ENCODE data around the gene AMIGO2.
"Not testable (repeated sequence)": the region's sequence is repeated elsewhere in the genome, so short reads cannot be mapped to it uniquely, and the experiment has no call there.

The AMIGO2 gene, protein sequence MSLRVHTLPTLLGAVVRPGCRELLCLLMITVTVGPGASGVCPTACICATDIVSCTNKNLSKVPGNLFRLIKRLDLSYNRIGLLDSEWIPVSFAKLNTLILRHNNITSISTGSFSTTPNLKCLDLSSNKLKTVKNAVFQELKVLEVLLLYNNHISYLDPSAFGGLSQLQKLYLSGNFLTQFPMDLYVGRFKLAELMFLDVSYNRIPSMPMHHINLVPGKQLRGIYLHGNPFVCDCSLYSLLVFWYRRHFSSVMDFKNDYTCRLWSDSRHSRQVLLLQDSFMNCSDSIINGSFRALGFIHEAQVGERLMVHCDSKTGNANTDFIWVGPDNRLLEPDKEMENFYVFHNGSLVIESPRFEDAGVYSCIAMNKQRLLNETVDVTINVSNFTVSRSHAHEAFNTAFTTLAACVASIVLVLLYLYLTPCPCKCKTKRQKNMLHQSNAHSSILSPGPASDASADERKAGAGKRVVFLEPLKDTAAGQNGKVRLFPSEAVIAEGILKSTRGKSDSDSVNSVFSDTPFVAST

DNA sequence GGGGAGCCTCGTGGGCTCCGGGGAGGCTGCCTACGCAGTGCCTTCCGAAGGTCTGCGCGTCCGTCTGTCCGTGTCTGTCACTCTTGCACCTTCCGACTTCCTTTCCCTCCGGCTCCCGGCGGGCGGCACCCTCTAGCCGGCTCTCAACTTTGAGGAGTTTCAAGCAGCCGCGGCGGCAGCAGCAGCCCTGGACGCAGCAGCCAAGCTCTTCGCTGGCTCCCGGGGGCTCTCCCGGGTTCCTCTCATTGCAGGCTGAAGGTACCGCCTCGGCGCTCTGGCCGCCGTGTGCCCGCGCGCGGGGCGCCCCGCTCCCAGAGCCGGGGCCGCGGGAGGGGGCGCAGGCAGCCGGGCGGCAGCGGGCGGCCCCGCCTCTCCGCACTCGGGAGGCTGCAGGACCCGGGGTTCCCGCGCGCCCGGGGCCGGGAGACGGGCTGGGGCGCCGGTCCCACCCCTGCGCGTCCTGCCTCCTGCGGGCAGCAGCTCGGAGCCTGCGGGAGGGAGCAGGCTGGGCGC lies at the start of gene AMIGO2, which contains the start of gene PCED1B:
TSS of gene AMIGO2 (minus strand) at position 492 of the 513 bp plus-strand sequence. CDS start 957 bp downstream, outside the sequence.
TSS of gene PCED1B (plus strand) at position 154 of the 513 bp plus-strand sequence. CDS start 155,443 bp downstream, outside the sequence.
- DNase-seq = peak; percentile 17

DNA sequence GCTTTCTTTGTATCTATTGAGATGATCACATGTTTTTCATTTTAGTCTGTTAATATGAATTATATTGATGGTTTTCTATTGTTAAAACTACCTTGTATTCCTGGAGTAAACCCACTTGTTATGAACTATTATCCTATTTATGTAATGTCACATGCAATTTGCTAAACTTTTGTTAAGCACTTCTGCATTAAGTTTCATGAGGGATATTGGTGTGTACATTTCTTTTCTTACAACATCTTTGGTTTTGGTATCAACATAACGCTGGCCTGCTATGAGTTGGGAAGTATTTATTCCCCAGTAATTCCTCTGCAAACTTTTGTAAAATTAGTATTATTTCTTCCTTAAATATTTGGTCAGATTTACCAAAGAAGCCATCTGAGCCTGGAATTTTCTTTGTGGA lies 46.5 kb upstream of the AMIGO2 start:
- no peak for DNase-seq

DNA sequence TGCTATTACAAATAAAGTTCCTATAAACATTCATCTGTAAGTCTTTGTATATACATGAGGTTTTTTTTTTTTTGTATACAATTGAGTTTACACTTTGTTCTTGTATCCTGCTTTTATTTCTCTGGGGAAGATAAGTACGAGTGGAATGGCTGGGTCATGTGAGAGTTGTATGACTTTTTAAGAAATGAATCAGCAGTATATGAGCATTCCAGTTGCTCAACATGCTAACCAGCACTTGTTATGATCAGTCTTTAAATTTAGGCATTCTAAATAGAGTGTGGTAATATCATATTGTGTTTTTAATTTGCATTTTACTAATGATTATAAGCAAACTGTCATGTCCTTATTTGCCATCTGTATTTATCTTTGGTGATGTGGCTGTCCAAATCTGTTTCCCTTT lies 44.7 kb upstream of the AMIGO2 start:
- DNase-seq = no peak

DNA sequence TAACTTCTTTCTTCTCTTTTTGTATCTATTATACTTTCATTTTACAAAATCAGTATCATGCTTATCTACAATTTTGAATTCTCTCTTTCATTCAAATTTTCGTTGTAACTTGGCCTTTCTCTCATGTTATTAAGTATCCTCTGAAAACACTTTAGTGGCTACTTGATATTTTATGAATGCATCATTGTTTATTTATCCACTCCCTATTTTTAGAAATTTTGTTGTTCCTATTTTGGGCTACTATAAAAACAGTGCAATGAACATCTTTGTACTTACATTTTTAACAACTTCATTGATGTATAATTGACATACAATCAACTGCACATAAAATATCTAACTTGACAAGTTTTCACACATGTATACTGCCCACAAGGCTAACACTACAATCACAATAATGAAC lies 44.0 kb upstream of the AMIGO2 start:
- no peak for DNase-seq

DNA sequence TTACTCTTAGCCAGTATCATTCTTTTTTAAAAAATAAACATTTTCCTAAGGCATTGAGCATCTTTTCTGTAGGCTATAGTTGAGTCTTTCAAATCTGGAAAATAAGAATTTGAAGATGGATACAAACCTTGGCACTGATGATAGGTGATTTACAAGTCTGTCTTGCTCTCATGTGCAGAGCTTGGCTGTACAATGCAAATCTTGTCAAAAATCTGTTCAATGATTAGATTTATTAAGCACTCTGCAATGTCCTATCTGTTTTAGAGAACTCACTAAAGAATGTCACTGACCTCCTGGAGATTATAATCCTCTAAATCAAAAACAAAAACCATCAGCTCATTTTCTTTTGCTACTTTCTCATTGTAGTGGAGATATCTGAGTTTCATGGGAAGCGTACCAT lies 42.8 kb upstream of the AMIGO2 start:
- DNase-seq = no peak

DNA sequence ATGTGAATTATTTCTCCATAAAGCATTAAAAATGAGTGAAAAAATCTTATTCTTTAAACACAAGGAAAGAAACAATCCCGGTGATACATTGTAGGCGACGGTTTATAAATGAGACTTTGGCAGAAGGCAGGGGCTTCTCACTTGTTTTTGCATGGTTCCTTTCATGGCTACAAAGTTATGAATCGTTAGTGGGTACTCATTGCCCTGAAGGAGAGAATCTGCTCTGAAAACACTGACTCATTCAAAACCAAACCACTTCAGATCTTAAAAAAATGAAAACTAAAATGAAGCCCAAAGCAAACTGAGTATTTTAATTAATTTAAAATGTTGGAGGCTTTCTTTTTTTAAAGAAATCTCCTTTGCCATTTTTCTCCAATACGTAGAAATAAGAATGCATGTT lies 41.4 kb upstream of the AMIGO2 start:
- no peak for DNase-seq

DNA sequence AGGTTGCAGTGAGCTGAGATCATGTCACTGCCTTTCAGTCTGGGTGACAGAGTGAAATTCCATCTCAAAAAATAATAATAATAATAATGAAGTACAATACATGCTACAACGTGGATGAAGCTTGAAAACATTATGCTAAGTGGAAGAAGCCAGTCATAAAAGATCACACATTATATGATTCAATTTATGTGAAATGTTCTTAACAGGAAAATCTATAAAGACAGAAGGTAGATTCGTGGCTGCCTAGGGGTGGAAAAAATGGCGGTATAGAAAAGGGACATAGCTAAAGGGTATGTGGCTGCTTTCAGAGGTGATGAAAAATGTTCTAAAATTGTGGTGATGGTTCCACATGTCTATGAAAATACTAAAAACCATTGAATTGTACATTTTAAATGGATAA lies 41.0 kb upstream of the AMIGO2 start:
- DNase-seq = no peak

DNA sequence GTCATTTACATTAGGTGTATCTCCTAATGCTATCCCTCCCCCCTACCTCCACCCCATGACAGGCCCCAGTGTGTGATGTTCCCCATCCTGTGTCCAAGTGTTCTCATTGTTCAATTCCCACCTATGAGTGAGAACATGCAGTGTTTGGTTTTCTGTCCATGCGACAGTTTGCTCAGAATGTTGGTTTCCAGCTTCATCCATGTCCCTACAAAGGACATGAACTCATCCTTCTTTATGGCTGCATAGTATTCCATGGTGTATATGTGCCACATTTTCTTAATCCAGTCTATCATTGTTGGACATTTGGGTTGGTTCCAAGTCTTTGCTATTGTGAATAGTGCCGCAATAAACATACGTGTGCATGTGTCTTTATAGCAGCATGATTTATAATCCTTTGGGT lies 37.5 kb upstream of the AMIGO2 start:
- DNase-seq = not testable (repeated sequence)

DNA sequence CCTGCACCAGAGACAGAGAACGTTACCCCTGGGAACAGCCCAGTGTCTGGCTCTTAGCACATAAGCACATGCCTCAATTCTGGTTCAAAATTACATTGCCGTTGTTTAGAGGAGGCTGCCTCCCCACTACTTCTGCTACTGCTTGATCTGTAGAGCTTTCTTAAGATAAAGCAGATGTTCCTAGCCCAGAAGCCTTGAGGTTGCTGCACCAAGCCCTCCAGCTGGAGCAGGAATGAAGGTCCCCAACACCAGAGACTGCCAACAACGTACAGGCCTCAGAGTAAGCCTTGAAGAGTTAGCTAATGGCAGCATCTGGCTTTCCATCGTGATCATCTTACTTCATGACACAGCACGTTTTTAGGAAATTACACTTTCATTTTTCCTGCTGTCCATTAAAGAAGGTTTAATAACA lies 34.7 kb upstream of the AMIGO2 start:
- no peak for DNase-seq

DNA sequence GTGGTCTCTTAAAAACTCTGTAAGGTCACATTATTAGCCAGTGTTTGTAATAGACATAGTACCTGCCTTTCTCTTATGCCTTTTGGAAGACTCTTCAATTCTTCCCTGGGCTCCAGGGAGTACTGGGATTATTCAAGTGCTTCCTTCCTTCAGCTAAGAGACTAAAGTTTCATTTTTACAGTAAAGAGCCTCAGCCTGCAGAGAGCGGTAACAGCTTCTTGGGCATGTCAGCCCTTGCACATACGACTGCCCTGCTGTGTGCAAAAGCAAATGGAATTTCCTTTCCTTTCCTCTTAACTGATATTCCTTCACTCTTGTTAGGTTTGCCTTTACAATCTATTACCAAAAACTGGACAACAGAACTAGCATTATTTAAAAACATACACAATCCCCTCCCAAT lies 32.9 kb upstream of the AMIGO2 start:
- no peak for DNase-seq

DNA sequence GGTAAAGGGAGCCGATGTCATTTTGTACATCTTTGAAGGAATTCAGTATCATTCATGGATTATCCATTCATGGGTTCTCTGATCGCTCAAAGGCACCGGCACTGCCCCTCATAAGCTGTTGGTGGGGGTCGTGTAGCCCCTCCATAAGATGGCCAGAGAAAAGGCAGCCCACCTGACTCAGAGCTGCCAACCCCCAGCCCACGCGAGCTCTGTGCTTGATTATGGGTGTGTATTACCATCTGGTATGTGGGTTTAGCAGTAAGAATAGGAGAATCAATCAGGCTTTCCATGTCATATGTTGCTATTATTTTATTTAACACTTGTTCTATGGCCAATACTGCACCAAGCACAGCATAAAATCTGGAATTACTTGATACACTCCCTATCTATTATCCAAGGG lies 32.1 kb upstream of the AMIGO2 start:
- no peak for DNase-seq

DNA sequence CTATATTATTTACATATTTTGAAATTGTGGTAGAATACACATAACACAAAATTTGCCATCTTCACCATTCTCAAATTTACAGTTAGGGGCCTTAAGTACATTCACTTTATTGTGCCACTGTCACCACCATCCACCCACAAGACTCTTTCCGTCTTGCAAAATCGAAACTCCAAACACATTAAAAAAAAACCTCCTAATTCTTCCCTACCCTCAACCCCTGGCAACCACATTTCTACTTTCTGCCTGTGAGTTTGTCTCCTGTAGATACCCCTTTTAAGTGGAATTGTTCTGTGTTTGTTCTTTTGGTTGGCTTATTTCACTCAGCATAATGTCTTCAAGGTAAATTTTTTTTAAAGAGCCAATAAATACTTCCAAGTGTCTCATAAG lies 31.6 kb upstream of the AMIGO2 start:
- DNase-seq = no peak

DNA sequence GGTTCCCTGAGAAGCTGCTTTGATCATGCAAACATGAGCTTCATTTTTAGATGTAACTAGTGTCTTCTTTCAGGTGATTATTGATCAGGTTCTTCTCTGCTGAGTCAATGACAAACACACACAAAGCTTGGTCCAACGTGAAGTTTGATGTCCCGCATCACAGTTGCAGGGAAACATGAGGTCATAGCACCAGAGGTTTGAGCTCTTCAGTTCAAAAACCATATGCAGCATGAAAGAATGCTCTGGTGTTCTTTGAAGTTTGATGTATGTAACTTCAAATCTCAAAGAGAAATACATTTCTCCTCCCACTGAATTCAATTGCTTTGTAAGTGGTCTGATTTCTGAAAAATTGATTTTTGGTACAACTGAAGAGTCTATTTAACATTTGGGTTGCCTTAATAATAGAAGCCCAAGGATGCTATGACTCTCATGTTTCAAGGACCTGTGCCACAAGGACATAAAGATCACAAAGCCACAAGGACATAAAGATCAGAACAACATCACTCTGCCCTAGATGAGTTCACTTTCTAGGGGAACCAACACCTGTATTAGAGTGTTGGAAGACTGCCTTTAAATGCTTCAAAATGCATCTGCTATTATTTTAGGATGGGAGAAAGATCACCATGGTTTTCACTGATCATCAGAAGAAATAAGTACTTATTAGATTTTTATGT lies 31.1 kb upstream of the AMIGO2 start:
- no peak for DNase-seq

DNA sequence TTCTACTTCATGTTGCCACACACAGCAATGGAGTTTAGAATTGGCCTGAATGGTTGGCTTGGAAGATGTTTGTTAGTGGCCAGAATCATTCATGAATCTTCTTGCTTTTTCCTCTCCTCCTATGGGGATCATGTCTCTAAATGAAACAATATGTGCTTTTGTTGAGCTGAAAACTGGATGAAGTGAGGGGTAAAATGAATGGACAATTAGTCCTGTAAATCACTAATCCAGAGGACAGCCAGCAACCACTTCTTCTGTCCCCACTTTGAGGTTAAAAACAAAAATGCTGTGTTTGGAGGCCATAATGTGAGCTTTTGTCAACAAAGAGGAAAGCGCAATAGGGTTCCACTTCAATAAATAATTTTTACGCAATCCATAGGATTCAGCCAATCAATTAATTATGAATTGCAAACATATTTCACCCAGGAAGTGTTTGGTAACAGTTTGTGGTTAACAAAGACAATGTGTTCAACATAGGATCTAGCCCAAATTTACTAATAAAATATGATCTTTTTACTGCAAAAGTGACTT lies 30.3 kb upstream of the AMIGO2 start:
- no peak for DNase-seq

DNA sequence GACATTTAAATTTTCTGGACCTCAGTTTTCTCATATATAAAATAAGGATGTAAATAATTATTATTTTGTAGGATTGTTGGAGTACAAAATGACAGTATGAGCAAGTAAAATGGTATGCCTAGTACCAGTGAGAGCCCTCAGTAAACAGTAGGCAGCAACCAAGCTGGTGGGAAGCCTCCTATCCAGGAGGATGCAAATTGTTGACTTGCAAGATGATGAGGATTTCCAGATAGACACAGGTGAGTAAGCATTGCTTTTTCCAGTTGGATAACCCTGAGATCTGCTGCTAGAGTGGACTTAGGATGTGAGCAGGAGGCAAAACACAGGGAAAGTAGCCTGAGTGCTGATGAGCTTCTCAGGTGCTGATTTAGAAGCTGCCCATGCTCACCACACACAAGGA lies 28.2 kb upstream of the AMIGO2 start:
- DNase-seq = peak; percentile 89

DNA sequence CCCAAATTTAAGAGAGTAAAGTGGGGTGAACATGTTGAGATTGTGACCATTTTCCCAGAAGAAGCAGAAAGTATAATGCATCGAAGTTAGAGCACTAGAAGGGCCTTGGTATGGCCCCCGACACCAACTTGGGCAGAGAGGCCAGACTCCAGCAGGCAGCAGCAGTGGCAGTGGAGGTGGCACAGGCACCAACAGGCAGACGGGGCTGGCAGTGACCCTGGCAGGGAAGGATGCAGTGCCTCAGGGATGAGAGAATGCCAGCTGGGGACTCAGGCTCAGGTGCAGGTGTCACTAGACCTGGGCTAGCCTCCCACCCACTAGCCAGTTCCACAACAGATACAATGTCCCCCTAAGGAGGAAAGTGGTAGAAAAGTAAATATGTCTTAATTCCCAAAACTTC lies 27.7 kb upstream of the AMIGO2 start:
- no peak for DNase-seq

DNA sequence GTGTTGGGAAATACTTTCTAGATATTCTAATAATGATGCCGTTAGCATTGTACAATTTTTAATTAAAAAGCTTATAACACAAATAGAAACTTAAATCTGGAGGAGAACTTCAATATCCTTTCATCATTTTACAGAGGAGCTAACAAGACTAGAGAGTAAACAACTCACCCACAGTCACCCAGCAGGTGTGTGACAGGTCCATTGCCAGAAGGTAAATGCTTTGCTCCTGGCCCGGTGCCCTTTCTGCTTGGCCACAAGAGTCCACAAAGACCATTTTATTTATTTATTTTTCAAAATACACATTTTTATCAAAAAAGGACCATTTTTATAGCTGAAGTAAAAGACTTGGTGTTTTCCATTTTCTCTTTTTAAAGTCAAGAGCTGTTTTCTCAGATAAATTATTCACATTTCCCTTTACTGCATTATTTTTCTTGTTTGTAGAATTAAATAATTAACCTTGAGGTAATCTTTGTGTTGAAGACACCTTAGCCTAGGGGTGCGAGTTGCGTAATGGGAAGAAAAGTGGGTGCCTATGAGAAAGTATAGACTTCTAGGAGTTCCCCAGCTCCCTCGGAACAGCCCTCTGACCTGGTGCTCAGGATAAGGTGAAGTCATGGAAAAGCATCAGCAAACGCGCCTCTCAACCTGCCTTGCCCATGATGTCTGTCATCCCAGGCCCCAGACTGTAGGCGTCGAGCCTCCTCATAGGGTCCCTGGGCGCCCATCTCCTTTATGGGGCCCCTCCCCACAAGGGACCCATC lies 26.3 kb upstream of the AMIGO2 start:
- DNase-seq = no peak

DNA sequence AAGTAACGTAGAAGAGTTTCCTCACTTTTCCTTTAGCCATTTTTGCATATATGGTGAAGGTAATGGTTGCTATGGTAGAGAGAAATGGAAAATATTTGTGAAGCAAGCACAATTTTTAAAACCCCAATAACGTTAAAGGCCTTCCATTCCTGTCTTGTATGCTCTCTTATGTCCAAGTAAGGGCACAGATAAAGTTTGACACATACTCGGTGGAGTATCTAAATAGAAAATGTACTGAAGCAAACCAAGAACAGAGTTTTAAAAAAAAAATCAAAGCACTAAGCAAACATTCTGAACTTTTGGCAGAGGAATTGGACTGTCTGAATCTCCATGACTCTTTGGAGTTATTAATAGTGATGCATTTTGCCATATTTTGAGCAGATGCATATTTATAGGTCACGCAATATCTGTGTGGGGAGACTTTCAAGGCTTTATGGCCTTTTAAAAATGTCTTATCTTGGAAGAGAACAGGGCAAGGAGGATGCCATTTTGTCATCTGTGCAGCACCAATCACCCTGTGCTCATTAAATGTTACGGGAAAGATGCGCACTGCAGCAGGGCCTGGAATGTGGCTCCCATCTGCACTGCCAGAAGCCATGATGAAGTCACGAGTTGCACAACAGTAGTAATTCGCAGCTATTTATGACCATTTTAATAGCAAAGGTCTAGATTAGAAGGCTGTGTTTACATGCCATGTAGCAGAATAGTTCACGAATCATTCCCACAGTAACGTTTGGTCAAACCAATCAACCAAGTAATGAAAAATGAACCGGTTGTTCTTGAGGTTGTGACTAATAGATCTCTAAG lies 23.3 kb upstream of the AMIGO2 start:
- DNase-seq = no peak

DNA sequence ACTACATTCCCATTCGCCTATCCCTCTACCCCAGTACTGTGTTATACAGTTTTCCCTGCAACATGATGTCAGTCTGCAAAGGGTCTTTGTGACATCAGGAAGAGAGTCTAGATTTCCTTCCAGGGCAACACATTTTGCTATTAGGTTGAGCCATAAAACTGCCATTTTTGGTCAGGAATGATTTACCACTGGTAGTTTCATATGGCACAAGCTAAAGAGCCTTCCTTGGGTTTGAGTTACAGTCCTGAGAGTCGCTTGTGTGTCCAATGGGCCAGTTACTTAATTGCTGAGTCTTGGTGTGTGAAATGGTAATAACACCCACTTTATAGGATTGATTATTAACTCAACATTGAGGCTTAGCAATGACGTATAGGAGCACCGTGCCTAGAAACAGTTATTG lies 22.6 kb upstream of the AMIGO2 start:
- no peak for DNase-seq

DNA sequence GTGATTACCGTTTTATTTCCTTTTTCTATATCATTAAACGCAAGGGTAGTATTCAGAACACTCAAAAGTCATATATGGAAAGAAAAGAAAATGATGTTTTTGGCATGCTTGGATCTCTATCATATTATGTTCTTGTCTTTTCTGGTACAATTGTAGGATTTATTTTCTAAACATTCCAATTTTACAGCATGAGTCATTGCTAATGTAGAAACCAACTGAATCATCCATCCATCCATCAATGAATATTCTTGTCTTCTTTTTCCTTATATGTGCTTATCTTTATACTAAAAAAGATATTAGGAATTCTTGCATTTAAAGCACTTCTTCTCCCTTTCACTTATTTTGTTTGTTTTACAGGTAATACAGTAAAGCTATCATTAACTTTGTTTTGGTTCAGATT lies 20.4 kb upstream of the AMIGO2 start:
- DNase-seq = no peak

DNA sequence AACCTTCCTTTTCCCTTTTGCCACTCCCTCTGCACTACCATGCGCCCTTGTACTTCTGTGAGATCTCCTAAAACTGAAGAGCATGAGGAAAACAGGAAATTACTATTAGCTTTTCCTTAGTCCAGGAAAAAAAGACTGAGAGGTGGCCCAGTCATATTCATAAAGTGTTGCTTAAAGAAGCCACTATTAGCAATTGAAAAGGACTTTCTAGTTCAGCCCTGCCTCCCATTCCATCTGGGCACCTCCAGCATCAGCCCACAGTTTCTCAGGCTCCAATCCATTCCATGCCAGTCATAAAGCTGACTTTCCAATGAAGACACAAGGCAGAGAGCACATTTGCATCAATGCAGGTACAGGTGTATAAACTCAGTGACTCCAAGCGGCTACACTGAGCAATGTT lies 19.9 kb upstream of the AMIGO2 start:
- peak; percentile 30 for DNase-seq

DNA sequence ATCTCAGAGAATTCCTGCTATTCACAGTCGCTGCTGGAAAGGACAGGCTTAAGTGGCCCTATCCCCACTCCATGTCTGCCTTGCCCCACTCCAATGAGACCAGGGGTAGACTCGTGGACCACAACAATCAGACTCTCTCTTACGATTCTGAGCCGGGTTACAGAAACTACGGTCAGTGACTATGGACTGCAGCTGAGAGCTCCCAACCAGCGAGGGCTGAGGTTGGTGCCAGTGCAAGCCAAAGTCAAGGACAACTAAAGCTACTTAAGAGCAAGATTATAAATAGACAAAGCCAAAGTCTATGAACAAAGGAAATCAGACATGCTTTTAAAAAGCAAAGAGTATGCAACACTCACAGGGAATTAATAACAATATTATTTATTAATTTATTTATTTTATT lies 18.3 kb upstream of the AMIGO2 start:
- no peak for DNase-seq

Measured in NCI-H526 treated with DMSO at 0.1 percent for 48 hours (cell line).